ENCODE data around the gene KNL1. TPM values are rescaled to one million over a fixed set of nuclear protein-coding genes. Genes with fewer than 3 reads are reported as not detected.

The KNL1 gene
- total and polyA plus RNA-seq, 10 of the 15 experiments (the other 5 are each of a cell fraction or from before 2014, with no cell fraction given): 10.9 to 55.5 (median 28.4) TPM

DNA sequence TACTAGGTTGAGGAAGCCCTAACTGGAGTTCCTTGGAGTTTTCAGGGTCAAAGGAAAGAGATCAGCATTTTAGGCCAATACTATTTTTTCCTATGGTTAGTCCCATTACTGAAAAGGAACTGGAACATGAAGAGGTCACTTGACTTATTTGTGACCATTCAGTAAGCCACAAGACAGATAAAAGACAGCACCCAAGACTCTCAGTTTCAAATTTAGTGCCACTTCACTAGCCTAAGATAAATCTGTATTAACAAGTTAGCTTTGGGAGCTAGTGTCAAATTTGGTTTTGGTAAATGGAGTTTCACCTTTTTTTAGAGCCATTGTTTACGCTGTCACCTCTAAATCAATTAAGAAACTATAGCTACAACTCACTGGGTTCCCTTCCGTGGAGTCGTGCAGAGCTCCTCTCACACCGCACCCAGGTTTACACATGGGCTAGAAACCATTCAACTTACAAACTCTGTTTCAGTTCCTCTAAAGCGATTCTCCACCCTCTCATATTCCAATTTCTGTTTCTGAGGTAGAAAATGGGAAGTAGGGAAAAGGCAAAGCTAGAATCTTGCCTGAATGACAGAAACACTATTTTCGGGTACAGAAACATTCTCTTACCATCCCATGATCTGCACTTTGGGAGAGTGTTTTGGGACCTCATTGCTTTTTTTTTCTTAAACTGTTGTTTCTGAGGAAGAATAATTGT lies 43.6 kb upstream of the KNL1 start (continued):
- TF ChIP-seq, protein P1, sequence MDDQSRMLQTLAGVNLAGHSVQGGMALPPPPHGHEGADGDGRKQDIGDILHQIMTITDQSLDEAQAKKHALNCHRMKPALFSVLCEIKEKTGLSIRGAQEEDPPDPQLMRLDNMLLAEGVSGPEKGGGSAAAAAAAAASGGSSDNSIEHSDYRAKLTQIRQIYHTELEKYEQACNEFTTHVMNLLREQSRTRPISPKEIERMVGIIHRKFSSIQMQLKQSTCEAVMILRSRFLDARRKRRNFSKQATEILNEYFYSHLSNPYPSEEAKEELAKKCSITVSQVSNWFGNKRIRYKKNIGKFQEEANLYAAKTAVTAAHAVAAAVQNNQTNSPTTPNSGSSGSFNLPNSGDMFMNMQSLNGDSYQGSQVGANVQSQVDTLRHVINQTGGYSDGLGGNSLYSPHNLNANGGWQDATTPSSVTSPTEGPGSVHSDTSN (IDR thresholded peaks at IDR 0.05; ENCODE audit: insufficient replicate concordance, low read depth, low read length): peak; percentile 6
- TF ChIP-seq TARDBP (IDR thresholded peaks at IDR 0.05; ENCODE audit: borderline replicate concordance) (no peak), YBX1 (IDR thresholded peaks at IDR 0.05) (no peak), SREBF2 (IDR thresholded peaks at IDR 0.05; ENCODE audit: low read length) (no peak), ZBED1 (IDR thresholded peaks at IDR 0.05; ENCODE audit: borderline replicate concordance) (peak; percentile 54; the same call in 1 of the 2 replicates), SMAD5 (IDR thresholded peaks at IDR 0.05; ENCODE audit: low read depth) (no peak), BCL11A (IDR thresholded peaks at IDR 0.05; ENCODE audit: low read depth, low read length) (peak; percentile 70), POU2F2 (IDR thresholded peaks at IDR 0.05; ENCODE audit: borderline replicate concordance, low read depth, low read length) (no peak), SMC3 (IDR thresholded peaks at IDR 0.05; ENCODE audit: borderline replicate concordance, low read length) (no peak), PML (IDR thresholded peaks at IDR 0.05; ENCODE audit: low read length) (peak; percentile 59), ASH2L (IDR thresholded peaks at IDR 0.05; ENCODE audit: borderline replicate concordance, low read depth) (no peak), NFYB (IDR thresholded peaks at IDR 0.05; ENCODE audit: insufficient read depth, low read depth, low read length) (0 out of 2 replicates have a peak, but pooled peaks have one; percentile 10), CHD4 (IDR thresholded peaks at IDR 0.05) (no peak), PAX8 (IDR thresholded peaks at IDR 0.05) (no peak), RUNX3 (IDR thresholded peaks at IDR 0.05; ENCODE audit: low read length) (peak; percentile 92)
- TF ChIP-seq, protein P2, sequence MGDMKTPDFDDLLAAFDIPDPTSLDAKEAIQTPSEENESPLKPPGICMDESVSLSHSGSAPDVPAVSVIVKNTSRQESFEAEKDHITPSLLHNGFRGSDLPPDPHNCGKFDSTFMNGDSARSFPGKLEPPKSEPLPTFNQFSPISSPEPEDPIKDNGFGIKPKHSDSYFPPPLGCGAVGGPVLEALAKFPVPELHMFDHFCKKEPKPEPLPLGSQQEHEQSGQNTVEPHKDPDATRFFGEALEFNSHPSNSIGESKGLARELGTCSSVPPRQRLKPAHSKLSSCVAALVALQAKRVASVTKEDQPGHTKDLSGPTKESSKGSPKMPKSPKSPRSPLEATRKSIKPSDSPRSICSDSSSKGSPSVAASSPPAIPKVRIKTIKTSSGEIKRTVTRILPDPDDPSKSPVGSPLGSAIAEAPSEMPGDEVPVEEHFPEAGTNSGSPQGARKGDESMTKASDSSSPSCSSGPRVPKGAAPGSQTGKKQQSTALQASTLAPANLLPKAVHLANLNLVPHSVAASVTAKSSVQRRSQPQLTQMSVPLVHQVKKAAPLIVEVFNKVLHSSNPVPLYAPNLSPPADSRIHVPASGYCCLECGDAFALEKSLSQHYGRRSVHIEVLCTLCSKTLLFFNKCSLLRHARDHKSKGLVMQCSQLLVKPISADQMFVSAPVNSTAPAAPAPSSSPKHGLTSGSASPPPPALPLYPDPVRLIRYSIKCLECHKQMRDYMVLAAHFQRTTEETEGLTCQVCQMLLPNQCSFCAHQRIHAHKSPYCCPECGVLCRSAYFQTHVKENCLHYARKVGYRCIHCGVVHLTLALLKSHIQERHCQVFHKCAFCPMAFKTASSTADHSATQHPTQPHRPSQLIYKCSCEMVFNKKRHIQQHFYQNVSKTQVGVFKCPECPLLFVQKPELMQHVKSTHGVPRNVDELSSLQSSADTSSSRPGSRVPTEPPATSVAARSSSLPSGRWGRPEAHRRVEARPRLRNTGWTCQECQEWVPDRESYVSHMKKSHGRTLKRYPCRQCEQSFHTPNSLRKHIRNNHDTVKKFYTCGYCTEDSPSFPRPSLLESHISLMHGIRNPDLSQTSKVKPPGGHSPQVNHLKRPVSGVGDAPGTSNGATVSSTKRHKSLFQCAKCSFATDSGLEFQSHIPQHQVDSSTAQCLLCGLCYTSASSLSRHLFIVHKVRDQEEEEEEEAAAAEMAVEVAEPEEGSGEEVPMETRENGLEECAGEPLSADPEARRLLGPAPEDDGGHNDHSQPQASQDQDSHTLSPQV (IDR thresholded peaks at IDR 0.05): no peak
- TF ChIP-seq, protein P3, sequence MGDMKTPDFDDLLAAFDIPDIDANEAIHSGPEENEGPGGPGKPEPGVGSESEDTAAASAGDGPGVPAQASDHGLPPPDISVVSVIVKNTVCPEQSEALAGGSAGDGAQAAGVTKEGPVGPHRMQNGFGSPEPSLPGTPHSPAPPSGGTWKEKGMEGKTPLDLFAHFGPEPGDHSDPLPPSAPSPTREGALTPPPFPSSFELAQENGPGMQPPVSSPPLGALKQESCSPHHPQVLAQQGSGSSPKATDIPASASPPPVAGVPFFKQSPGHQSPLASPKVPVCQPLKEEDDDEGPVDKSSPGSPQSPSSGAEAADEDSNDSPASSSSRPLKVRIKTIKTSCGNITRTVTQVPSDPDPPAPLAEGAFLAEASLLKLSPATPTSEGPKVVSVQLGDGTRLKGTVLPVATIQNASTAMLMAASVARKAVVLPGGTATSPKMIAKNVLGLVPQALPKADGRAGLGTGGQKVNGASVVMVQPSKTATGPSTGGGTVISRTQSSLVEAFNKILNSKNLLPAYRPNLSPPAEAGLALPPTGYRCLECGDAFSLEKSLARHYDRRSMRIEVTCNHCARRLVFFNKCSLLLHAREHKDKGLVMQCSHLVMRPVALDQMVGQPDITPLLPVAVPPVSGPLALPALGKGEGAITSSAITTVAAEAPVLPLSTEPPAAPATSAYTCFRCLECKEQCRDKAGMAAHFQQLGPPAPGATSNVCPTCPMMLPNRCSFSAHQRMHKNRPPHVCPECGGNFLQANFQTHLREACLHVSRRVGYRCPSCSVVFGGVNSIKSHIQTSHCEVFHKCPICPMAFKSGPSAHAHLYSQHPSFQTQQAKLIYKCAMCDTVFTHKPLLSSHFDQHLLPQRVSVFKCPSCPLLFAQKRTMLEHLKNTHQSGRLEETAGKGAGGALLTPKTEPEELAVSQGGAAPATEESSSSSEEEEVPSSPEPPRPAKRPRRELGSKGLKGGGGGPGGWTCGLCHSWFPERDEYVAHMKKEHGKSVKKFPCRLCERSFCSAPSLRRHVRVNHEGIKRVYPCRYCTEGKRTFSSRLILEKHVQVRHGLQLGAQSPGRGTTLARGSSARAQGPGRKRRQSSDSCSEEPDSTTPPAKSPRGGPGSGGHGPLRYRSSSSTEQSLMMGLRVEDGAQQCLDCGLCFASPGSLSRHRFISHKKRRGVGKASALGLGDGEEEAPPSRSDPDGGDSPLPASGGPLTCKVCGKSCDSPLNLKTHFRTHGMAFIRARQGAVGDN (IDR thresholded peaks at IDR 0.05): no peak
- TF ChIP-seq, protein P4, sequence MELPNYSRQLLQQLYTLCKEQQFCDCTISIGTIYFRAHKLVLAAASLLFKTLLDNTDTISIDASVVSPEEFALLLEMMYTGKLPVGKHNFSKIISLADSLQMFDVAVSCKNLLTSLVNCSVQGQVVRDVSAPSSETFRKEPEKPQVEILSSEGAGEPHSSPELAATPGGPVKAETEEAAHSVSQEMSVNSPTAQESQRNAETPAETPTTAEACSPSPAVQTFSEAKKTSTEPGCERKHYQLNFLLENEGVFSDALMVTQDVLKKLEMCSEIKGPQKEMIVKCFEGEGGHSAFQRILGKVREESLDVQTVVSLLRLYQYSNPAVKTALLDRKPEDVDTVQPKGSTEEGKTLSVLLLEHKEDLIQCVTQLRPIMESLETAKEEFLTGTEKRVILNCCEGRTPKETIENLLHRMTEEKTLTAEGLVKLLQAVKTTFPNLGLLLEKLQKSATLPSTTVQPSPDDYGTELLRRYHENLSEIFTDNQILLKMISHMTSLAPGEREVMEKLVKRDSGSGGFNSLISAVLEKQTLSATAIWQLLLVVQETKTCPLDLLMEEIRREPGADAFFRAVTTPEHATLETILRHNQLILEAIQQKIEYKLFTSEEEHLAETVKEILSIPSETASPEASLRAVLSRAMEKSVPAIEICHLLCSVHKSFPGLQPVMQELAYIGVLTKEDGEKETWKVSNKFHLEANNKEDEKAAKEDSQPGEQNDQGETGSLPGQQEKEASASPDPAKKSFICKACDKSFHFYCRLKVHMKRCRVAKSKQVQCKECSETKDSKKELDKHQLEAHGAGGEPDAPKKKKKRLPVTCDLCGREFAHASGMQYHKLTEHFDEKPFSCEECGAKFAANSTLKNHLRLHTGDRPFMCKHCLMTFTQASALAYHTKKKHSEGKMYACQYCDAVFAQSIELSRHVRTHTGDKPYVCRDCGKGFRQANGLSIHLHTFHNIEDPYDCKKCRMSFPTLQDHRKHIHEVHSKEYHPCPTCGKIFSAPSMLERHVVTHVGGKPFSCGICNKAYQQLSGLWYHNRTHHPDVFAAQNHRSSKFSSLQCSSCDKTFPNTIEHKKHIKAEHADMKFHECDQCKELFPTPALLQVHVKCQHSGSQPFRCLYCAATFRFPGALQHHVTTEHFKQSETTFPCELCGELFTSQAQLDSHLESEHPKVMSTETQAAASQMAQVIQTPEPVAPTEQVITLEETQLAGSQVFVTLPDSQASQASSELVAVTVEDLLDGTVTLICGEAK (IDR thresholded peaks at IDR 0.05; ENCODE audit: borderline replicate concordance): no peak

Data from GM12878 (cell line).